Renal cortex interstitium (tissue), 11 donors: Measurements from ENCODE around the gene KCNJ4. TPM values are rescaled to one million over a fixed set of nuclear protein-coding genes. Genes with fewer than 3 reads are reported as not detected.
A peak's percentile ranks its signal among the peaks of the same experiment; 100 is the strongest.
"Not testable (repeated sequence)": the region's sequence is repeated elsewhere in the genome, so short reads cannot be mapped to it uniquely, and the experiment has no call there.

Source experiments
- DNase-seq, 11 donors: peaks; one replicate each; pipeline ENCODE4 v3.0.0-alpha.2; 2013; ENCODE audit warnings: low read depth in 9 of 11, low spot score in 4 of 11; ENCODE audit errors: extremely low read depth in 1 of 11
- polyA plus RNA-seq, 3 donors: library from polyadenylated mRNA; unstranded; fragments of 120-200 nt; gene quantifications; one replicate each; pipeline ENCODE4 v1.2.1, GENCODE V29; 2013; ENCODE audit not compliant: insufficient read length in 3 of 3

KCNJ4 gene
- polyA plus RNA-seq, 3 donors = 0.28 to 0.30 (median 0.29) TPM

- no peak for DNase-seq
These were observed 24.3 kb upstream of the KCNJ4 start for GRCh38 chr22:38479096-38479837.

- DNase-seq = no peak
These were observed 22.6 kb upstream of the KCNJ4 start for GRCh38 chr22:38477585-38477984.

- no peak for DNase-seq
These were observed 19.1 kb upstream of the KCNJ4 start for GRCh38 chr22:38474003-38474607.

- DNase-seq = no peak
These were observed 16.2 kb upstream of the KCNJ4 start for GRCh38 chr22:38471237-38471636.

- DNase-seq = not testable (repeated sequence)
These were observed 15.2 kb upstream of the KCNJ4 start for GRCh38 chr22:38470179-38470578.

GRCh38 chr22:38469306-38469781 is 14.3 kb upstream of the KCNJ4 start:
- DNase-seq = no peak

- DNase-seq = no peak
These were observed 13.7 kb upstream of the KCNJ4 start for GRCh38 chr22:38468443-38469305.

GRCh38 chr22:38467904-38468442 is 13.0 kb upstream of the KCNJ4 start, which contains the start of gene KDELR3:
Gene KDELR3 (plus strand): TSS chr22:38468096. CDS start chr22:38468234, 138 bp downstream.
- peak in 2 of 11 donors; percentile 49 to 54 for DNase-seq

- no peak for DNase-seq
These were observed 12.5 kb upstream of the KCNJ4 start for GRCh38 chr22:38467438-38467903.

GRCh38 chr22:38465673-38466490 is 10.9 kb upstream of the KCNJ4 start:
- no peak for DNase-seq

GRCh38 chr22:38464992-38465672 is 10.1 kb upstream of the KCNJ4 start:
- no peak for DNase-seq

GRCh38 chr22:38462960-38463784 is 8.2 kb upstream of the KCNJ4 start:
- peak in 4 of 11 donors; percentile 54 to 68 (median 62) for DNase-seq

- DNase-seq = peak; percentile 66 to 92 (median 83)
These were observed 6.5 kb upstream of the KCNJ4 start for GRCh38 chr22:38461414-38462081.

GRCh38 chr22:38461057-38461413 is 6.0 kb upstream of the KCNJ4 start:
- no peak for DNase-seq

- DNase-seq = no peak
These were observed 5.4 kb upstream of the KCNJ4 start for GRCh38 chr22:38460426-38460840.

GRCh38 chr22:38456841-38457699 is 2.1 kb upstream of the KCNJ4 start:
- no peak for DNase-seq
